ENCODE data around the gene CDH12.

CDH12 gene

GRCh38 chr5:21739096-21739495 is 1114.0 kb downstream of the CDH12 start:
- H3K4me3 ChIP-seq: no peak overlapping the region
- H3K27ac ChIP-seq: no peak overlapping the region
- no peak for TF ChIP-seq Cebpa-rat (IDR thresholded peaks at IDR 0.05)
- H3K9ac ChIP-seq: no peak overlapping the region
- no peaks in the 10 kb centered on the region for H4K20me1 ChIP-seq
- H3K9me3 ChIP-seq (replicated peaks in 1 of 11): no peaks in the 10 kb centered on the region
- no peaks in the 10 kb centered on the region for H3K27me3 ChIP-seq
- H3K36me3 ChIP-seq: no peaks in the 10 kb centered on the region
- H3K4me2 ChIP-seq: no peak overlapping the region
- no peaks in the 10 kb centered on the region for H3K4me1 ChIP-seq

DNA sequence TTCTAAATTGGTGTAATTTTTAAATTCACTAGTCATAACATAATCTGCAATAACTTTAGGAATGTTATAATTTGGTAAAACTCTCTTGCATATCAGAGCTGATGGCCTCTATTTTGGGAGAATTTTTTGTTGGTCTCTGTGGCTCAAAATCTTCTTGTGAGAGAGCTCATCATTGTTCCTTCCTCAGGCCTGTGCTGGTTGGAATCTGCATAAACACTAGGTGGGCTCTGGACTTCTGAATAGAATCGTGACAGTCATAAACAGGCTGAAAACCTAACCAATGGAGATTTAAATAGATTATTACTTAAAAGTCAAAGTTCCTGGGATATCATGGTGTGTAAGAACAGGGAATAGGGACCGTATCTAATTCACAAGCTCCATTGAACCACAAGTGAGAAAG is 1129.6 kb downstream of the CDH12 start:
- Histone ChIP-seq H3K9me3 (replicated peaks in 1 of 11) (no peaks in the 10 kb centered on the region), H4K20me1 (no peaks in the 10 kb centered on the region), H3K4me1 (no peaks in the 10 kb centered on the region), H3K4me2 (no peak overlapping the region), H3K9ac (no peak overlapping the region), H3K4me3 (no peak overlapping the region), H3K36me3 (no peaks in the 10 kb centered on the region), H3K27ac (no peak overlapping the region), H3K27me3 (no peaks in the 10 kb centered on the region)
- no peak for TF ChIP-seq Cebpa-rat (IDR thresholded peaks at IDR 0.05)

DNA sequence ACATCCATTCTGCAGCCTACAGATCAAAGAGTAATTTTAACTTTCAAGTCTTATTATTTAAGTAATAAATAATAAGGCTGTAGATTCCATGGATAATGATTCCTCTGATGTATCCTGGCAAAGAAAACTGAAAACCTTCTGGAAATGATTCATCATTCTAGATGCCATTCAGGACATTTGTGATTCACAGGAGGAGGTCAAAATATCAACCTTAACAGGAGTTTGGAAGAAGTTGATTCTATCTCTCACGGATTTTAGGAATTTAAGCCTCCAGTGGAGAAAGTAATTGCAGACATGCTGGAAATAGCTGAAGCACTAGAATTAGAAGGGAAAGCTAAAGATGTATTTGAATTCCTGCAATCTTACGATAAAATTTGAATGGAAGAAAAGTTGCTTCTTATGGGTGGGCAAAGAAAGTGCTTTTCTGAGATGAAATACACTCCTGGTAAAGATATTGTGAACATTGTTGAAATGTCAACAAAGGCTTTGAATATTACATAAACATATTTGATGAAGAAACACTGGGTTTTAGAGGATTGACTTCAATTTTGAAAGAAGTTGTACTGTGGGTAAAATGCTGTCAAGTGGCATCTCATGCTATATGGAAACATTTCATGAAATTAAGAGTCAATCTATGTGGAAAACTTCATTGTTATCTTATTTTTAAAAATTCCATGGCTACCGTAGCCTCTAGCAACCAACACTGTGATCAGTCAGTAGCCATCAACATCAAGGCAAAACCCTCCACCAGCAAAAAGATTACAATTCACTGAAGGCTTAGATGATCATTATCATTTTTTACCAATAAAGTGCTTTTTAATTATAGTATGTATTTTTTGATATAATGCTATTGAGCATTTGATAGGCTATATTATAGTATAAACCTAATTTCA is 1141.0 kb downstream of the CDH12 start:
- no peaks in the 10 kb centered on the region for H3K4me1 ChIP-seq
- H3K36me3 ChIP-seq: no peaks in the 10 kb centered on the region
- no peaks in the 10 kb centered on the region for H4K20me1 ChIP-seq
- H3K9me3 ChIP-seq (replicated peaks in 1 of 11): no peaks in the 10 kb centered on the region; a peak in 2 of 22 replicates
- TF ChIP-seq Cebpa-rat (IDR thresholded peaks at IDR 0.05): no peak
- H3K9ac ChIP-seq: no peak overlapping the region
- H3K4me2 ChIP-seq: no peak overlapping the region
- no peak overlapping the region for H3K4me3 ChIP-seq
- H3K27me3 ChIP-seq: no peaks in the 10 kb centered on the region
- H3K27ac ChIP-seq: no peak overlapping the region

DNA sequence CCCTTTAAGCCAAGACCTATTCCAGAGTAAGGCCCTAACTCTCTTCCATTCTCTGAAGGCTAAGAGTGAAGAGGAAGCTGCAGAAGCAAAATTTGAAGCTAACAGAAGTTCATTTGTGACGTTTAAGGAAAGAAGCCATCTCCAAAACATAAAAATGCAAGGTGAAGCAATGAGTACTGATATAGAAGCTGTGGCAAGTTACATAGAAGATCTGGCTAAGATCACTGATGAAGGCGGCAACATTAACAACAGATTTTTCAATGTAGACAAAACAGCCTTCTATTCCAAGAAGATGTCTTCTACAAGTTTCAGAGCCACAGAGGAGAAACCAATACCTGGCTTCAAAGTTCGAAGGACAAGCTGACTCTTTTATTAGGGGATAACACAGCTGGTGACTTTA is 1143.4 kb downstream of the CDH12 start:
- H3K9ac ChIP-seq: no peak overlapping the region
- H4K20me1 ChIP-seq: no peaks in the 10 kb centered on the region
- no peaks in the 10 kb centered on the region for H3K36me3 ChIP-seq
- H3K4me2 ChIP-seq: no peak overlapping the region
- H3K4me3 ChIP-seq: no peak overlapping the region
- no peaks in the 10 kb centered on the region for H3K9me3 ChIP-seq (replicated peaks in 1 of 11)
- no peaks in the 10 kb centered on the region for H3K27me3 ChIP-seq
- no peak overlapping the region for H3K27ac ChIP-seq
- H3K4me1 ChIP-seq: no peaks in the 10 kb centered on the region
- TF ChIP-seq Cebpa-rat (IDR thresholded peaks at IDR 0.05): no peak

GRCh38 chr5:21704974-21705668 is 1148.0 kb downstream of the CDH12 start:
- Histone ChIP-seq H3K4me1 (no peaks in the 10 kb centered on the region), H4K20me1 (no peaks in the 10 kb centered on the region), H3K9me3 (replicated peaks in 1 of 11) (no peaks in the 10 kb centered on the region), H3K27ac (no peak overlapping the region), H3K4me2 (no peak overlapping the region), H3K9ac (no peak overlapping the region), H3K27me3 (no peaks in the 10 kb centered on the region), H3K4me3 (no peak overlapping the region), H3K36me3 (no peaks in the 10 kb centered on the region)
- no peak for TF ChIP-seq Cebpa-rat (IDR thresholded peaks at IDR 0.05)

GRCh38 chr5:21701317-21701716 is 1151.8 kb downstream of the CDH12 start:
- no peak for TF ChIP-seq Cebpa-rat (IDR thresholded peaks at IDR 0.05)
- no peaks in the 10 kb centered on the region for H3K36me3 ChIP-seq
- no peak overlapping the region for H3K9ac ChIP-seq
- H3K4me2 ChIP-seq: no peak overlapping the region
- H3K4me1 ChIP-seq: no peaks in the 10 kb centered on the region
- H3K4me3 ChIP-seq: no peak overlapping the region
- H3K9me3 ChIP-seq (replicated peaks in 1 of 11): peaks cover 0 to 5% (median 0%) of the 10 kb centered on the region in 11 experiments; a peak in 1 of 22 replicates
- no peaks in the 10 kb centered on the region for H4K20me1 ChIP-seq
- H3K27me3 ChIP-seq: no peaks in the 10 kb centered on the region
- no peak overlapping the region for H3K27ac ChIP-seq
